Measurements from ENCODE around the gene B3GALT5. TPM values are rescaled to one million over a fixed set of nuclear protein-coding genes. Genes with fewer than 3 reads are reported as not detected.
"Not testable (repeated sequence)": the region's sequence is repeated elsewhere in the genome, so short reads cannot be mapped to it uniquely, and the experiment has no call there.

Gene B3GALT5
- total RNA-seq, 3 donors from 2014 or later = 2.3 to 2.9 TPM; not detected in 1

GRCh38 chr21:39685991-39686390 is 73.3 kb downstream of the B3GALT5 start:
- TF ChIP-seq POLR2A (IDR thresholded peaks at IDR 0.05) (no peak), CTCF (IDR thresholded peaks at IDR 0.05) (no peak), POLR2AphosphoS5 (IDR thresholded peaks at IDR 0.05) (no peak)
- Histone ChIP-seq H3K9me3 (no peaks in the 10 kb centered on the region), H3K4me3 (no peak overlapping the region), H3K27ac (no peak overlapping the region), H3K27me3 (no peaks in the 10 kb centered on the region), H3K4me1 (no peaks in the 10 kb centered on the region), H3K36me3 (no peaks in the 10 kb centered on the region)
- DNase-seq (ENCODE audit: low spot score in 2 of 2) = no peak
- intact Hi-C loops (cut with DNase I; ENCODE audit: low total_unique reads) = no loop called here

GRCh38 chr21:39686646-39687468 is 74.1 kb downstream of the B3GALT5 start:
- Histone ChIP-seq H3K27me3 (no peaks in the 10 kb centered on the region), H3K36me3 (no peaks in the 10 kb centered on the region), H3K4me1 (no peaks in the 10 kb centered on the region), H3K4me3 (no peak overlapping the region), H3K27ac (no peak overlapping the region), H3K9me3 (no peaks in the 10 kb centered on the region)
- DNase-seq (ENCODE audit: low spot score in 2 of 2) = no peak
- TF ChIP-seq POLR2AphosphoS5 (IDR thresholded peaks at IDR 0.05) (no peak), CTCF (IDR thresholded peaks at IDR 0.05) (no peak), POLR2A (IDR thresholded peaks at IDR 0.05) (no peak)
- intact Hi-C loops (cut with DNase I; ENCODE audit: low total_unique reads) = no loop called here

GRCh38 chr21:39688010-39688409 is 75.3 kb downstream of the B3GALT5 start:
- DNase-seq (ENCODE audit: low spot score in 2 of 2) = no peak
- no peaks in the 10 kb centered on the region for H3K36me3 ChIP-seq
- no peaks in the 10 kb centered on the region for H3K27me3 ChIP-seq
- intact Hi-C loops (cut with DNase I; ENCODE audit: low total_unique reads) = no loop called here
- no peaks in the 10 kb centered on the region for H3K4me1 ChIP-seq
- H3K27ac ChIP-seq = no peak overlapping the region
- TF ChIP-seq POLR2A (IDR thresholded peaks at IDR 0.05) = no peak
- no peak for TF ChIP-seq POLR2AphosphoS5 (IDR thresholded peaks at IDR 0.05)
- no peak for TF ChIP-seq CTCF (IDR thresholded peaks at IDR 0.05)
- no peak overlapping the region for H3K4me3 ChIP-seq
- no peaks in the 10 kb centered on the region for H3K9me3 ChIP-seq

- H3K36me3 ChIP-seq; H3K27me3 ChIP-seq; H3K4me3 ChIP-seq; H3K27ac ChIP-seq; DNase-seq (ENCODE audit: low spot score in 2 of 2); H3K4me1 ChIP-seq; intact Hi-C loops (cut with DNase I; ENCODE audit: low total_unique reads); H3K9me3 ChIP-seq: not testable (repeated sequence)
Measured at GRCh38 chr21:39689860-39690259, 77.1 kb downstream of the B3GALT5 start.

GRCh38 chr21:39690454-39690853 is 77.7 kb downstream of the B3GALT5 start:
- Histone ChIP-seq H3K4me1 (no peaks in the 10 kb centered on the region), H3K4me3 (no peak overlapping the region), H3K9me3 (no peaks in the 10 kb centered on the region), H3K36me3 (no peaks in the 10 kb centered on the region), H3K27ac (no peak overlapping the region), H3K27me3 (no peaks in the 10 kb centered on the region)
- TF ChIP-seq POLR2A (IDR thresholded peaks at IDR 0.05) = no peak
- TF ChIP-seq CTCF (IDR thresholded peaks at IDR 0.05) = no peak
- TF ChIP-seq POLR2AphosphoS5 (IDR thresholded peaks at IDR 0.05) = no peak
- DNase-seq (ENCODE audit: low spot score in 2 of 2) = no peak
- intact Hi-C loops (cut with DNase I; ENCODE audit: low total_unique reads) = no loop called here

All from breast epithelium (tissue), 4 donors.